NCI-H2227 (cell line): ENCODE results near the gene ARID4B.

Experiments
- DNase-seq: peaks from one replicate; lab custom pipeline; 2025; ENCODE audit not compliant: unreplicated experiment; lab: John Stamatoyannopoulos, UW

Gene ARID4B

GRCh38 chr1:235129774-235130570 lies 198.0 kb downstream of the ARID4B start:
- no peak for DNase-seq

- DNase-seq = peak; percentile 99
Observed at GRCh38 chr1:235128456-235129328, 199.3 kb downstream of the ARID4B start, which contains the start of gene TOMM20. TOMM20 (minus strand) TSS chr1:235128837; CDS start chr1:235128715, 122 bp downstream.

GRCh38 chr1:235127732-235128455 lies 200.1 kb downstream of the ARID4B start:
- DNase-seq = no peak

- DNase-seq = no peak
Observed at GRCh38 chr1:235127203-235127602, 200.8 kb downstream of the ARID4B start.

GRCh38 chr1:235124665-235125064 lies 203.3 kb downstream of the ARID4B start:
- DNase-seq = no peak

- DNase-seq = no peak
Observed at GRCh38 chr1:235124111-235124510, 203.9 kb downstream of the ARID4B start.

GRCh38 chr1:235122348-235122747 lies 205.6 kb downstream of the ARID4B start:
- no peak for DNase-seq
